Measurements from ENCODE around the gene KRTAP4-2.

The KRTAP4-2 gene

DNA sequence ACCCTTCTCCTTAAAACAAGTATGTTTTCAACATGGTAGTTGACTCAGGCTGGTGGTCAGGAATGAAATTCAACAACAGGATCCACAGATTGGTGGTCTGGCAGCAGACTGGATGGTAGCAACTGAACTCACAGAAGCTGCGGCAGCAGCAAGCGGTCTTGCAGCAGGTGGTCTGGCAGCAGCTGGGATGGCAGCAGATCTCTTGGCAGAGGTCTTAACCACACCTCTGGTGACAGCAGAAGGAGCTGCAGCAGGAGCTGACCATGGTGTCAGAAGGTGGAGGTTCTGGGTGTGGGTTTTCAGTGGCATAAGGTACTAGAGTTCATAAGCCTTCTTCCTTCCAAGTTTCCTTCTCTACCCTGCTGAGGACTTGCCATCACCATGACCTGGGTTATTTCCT is 8.9 kb upstream of the KRTAP4-2 start:
- Histone ChIP-seq H3K4me3 (ENCODE audit: low read depth in 1 of 2, low read length in 2 of 2) (no peak overlapping the region), H3K27me3 (ENCODE audit: low read depth, low read length) (no peaks in the 10 kb centered on the region), H3K36me3 (ENCODE audit: control insufficient read depth in 1 of 2, insufficient read depth in 2 of 2, low read length in 2 of 2) (no peaks in the 10 kb centered on the region)

DNA sequence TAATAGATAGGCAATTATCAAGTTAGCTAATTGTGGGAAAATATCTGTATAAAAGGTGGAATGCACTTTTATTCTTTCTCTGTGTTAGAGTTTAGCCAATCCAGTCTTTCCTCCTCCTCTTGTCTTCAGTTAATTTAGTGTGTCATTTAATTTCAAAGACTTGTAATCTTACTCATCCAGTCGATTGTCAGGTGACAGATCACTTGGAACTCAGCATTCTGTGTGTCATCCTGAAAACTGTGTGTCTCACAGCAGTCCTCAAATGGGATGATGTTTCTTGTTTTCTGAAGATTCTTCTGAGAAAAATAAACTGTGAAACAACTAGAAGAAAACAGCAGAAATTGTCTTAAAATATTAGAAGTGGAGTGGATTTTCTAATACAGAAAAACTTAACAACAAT is 7.0 kb upstream of the KRTAP4-2 start:
- Histone ChIP-seq H3K4me1 (ENCODE audit: control insufficient read depth in 1 of 2, insufficient read depth in 2 of 2, low read length in 2 of 2) (no peaks in the 10 kb centered on the region), H3K9me3 (ENCODE audit: control insufficient read depth in 1 of 2, low read length in 2 of 2) (no peaks in the 10 kb centered on the region), H3K4me3 (ENCODE audit: low read depth in 1 of 2, low read length in 2 of 2) (no peak overlapping the region), H3K27ac (ENCODE audit: low read length) (no peak overlapping the region), H3K27me3 (ENCODE audit: low read depth, low read length) (no peaks in the 10 kb centered on the region), H3K36me3 (ENCODE audit: control insufficient read depth in 1 of 2, insufficient read depth in 2 of 2, low read length in 2 of 2) (no peaks in the 10 kb centered on the region)

More for the DNA sequence above, 8.9 kb upstream of the KRTAP4-2 start:
- H3K4me1 ChIP-seq (ENCODE audit: control insufficient read depth in 1 of 2, insufficient read depth in 2 of 2, low read length in 2 of 2), result no peaks in the 10 kb centered on the region
- H3K27ac ChIP-seq (ENCODE audit: low read length), result no peak overlapping the region
- no peaks in the 10 kb centered on the region for H3K9me3 ChIP-seq (ENCODE audit: control insufficient read depth in 1 of 2, low read length in 2 of 2)

DNA sequence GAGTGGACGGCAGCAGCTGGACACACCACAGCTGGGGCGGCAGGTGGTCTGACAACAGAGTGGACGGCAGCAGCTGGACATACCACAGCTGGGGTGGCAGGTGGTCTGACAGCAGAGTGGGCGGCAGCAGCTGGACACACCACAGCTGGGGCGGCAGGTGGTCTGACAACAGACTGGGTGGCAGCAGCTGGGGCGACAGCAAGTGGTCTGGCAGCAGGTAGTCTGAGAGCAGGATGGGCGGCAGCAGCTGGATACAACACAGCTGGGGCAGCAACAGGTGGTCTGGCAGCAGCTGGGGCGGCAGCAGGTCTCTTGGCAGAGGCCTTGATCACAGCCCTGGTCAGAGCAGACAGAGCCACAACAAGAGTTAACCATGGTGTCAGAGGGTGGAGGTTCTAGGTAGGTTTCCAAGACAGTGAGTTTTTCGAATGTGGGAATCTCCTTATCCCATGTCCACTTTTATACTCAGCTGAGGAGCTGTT is 6.5 kb upstream of the KRTAP4-2 start, which contains the start of gene KRTAP4-1:
KRTAP4-1 (minus strand) TSS at position 432 of the 482 bp plus-strand sequence; CDS start at position 375, 57 bp downstream.
- Histone ChIP-seq H3K4me1 (ENCODE audit: control insufficient read depth in 1 of 2, insufficient read depth in 2 of 2, low read length in 2 of 2) (no peaks in the 10 kb centered on the region), H3K27me3 (ENCODE audit: low read depth, low read length) (no peaks in the 10 kb centered on the region), H3K9me3 (ENCODE audit: control insufficient read depth in 1 of 2, low read length in 2 of 2) (no peaks in the 10 kb centered on the region), H3K36me3 (ENCODE audit: control insufficient read depth in 1 of 2, insufficient read depth in 2 of 2, low read length in 2 of 2) (no peaks in the 10 kb centered on the region), H3K4me3 (ENCODE audit: low read depth in 1 of 2, low read length in 2 of 2) (no peak within 1 kb of the TSS), H3K27ac (ENCODE audit: low read length) (no peak within 1 kb of the TSS)

DNA sequence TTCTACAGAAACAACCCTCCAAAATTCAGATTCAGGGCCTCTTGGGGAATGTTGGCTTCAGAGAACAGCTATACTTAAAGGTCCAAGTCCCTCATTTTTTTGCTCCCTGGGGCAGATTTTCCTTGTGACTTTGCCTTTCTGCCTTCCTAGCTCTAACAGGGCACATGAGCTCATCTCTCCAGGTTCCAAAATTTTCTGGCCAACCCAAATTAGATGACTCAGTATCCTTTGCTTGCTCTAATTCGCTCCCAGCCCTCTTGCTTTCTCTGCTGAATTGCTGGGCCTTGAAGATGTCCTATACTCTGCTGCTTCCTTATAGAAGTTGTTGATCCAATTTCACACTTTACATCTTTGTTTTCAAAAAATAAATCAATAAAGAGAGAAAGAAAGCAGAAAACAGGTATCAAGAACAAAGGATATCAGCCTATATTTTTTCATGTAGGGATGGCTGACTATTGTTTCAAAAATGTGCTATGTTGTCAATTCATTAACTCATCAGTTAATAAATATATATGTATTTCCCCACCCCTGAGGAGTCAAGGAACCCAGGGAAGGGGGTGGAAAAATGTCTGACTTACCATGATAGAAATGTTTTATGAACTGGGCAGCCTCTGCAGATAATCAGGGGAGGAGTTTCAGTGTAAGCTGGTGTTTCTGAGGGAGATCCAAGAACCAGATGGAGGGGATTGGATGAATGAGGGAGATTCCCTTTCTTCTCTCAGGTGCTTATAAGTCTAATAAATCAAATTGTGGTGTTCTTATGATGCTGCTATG is 1.0 kb upstream of the KRTAP4-2 start:
- Histone ChIP-seq H3K4me1 (ENCODE audit: control insufficient read depth in 1 of 2, insufficient read depth in 2 of 2, low read length in 2 of 2) (no peaks in the 10 kb centered on the region), H3K4me3 (ENCODE audit: low read depth in 1 of 2, low read length in 2 of 2) (no peak overlapping the region), H3K27me3 (ENCODE audit: low read depth, low read length) (no peaks in the 10 kb centered on the region), H3K9me3 (ENCODE audit: control insufficient read depth in 1 of 2, low read length in 2 of 2) (no peaks in the 10 kb centered on the region), H3K36me3 (ENCODE audit: control insufficient read depth in 1 of 2, insufficient read depth in 2 of 2, low read length in 2 of 2) (no peaks in the 10 kb centered on the region), H3K27ac (ENCODE audit: low read length) (no peak overlapping the region)

DNA sequence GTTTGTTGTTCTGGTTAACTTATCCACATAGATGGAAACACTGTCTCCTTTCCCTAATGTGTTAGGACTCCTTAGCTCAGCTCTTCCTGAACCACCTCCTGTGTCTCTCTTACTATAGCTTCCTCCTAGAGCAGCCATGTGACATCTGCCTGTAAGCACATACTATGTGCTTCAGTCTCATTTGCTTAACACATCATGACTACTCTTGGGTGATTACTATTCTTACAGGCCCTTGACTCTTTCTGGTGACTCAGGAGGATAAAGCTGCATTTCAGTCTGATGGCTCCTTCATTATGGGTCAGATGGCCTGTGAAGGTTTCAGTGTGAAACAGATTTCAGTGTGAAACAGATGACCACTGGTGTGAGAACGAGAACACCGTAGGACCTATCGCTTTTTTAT is 320 bp upstream of the KRTAP4-2 start:
- H3K27me3 ChIP-seq (ENCODE audit: low read depth, low read length), result no peaks in the 10 kb centered on the region
- H3K27ac ChIP-seq (ENCODE audit: low read length), result no peak overlapping the region
- no peak overlapping the region for H3K4me3 ChIP-seq (ENCODE audit: low read depth in 1 of 2, low read length in 2 of 2)
- no peaks in the 10 kb centered on the region for H3K36me3 ChIP-seq (ENCODE audit: control insufficient read depth in 1 of 2, insufficient read depth in 2 of 2, low read length in 2 of 2)
- H3K9me3 ChIP-seq (ENCODE audit: control insufficient read depth in 1 of 2, low read length in 2 of 2), result no peaks in the 10 kb centered on the region
- H3K4me1 ChIP-seq (ENCODE audit: control insufficient read depth in 1 of 2, insufficient read depth in 2 of 2, low read length in 2 of 2), result no peaks in the 10 kb centered on the region

DNA sequence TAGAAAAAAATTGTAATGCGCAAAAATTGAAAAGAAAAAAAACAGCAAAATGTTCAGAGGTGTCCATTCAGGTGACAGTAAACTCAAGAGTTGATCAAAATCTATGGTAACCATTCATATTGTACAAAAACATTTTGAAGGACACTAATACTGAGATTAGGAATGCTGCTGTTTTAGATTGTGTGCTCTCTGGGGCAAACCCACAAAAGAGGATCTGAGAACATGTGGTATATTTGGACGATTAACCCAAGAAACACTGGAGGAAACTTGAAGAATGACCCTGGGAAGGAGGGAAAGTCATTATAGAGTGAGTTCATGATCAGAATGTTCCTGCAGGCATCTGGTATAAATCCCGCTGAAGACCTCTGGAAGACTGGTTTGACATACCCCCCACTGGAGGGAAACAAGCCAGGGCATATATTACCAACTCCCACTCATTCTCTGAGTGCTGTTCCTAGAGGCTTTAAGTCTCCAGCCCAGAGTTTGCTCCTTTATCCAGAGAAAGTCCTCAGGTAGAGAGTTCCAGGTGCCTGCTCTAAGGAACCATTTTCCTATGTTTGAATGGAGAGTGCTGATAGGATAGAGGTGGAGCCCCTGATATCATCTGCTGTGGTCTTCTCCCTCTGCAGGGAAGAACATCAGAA is 1.2 kb downstream of the KRTAP4-2 start:
- H3K9me3 ChIP-seq (ENCODE audit: control insufficient read depth in 1 of 2, low read length in 2 of 2), result no peaks in the 10 kb centered on the region
- no peaks in the 10 kb centered on the region for H3K36me3 ChIP-seq (ENCODE audit: control insufficient read depth in 1 of 2, insufficient read depth in 2 of 2, low read length in 2 of 2)
- no peaks in the 10 kb centered on the region for H3K4me1 ChIP-seq (ENCODE audit: control insufficient read depth in 1 of 2, insufficient read depth in 2 of 2, low read length in 2 of 2)
- no peak overlapping the region for H3K4me3 ChIP-seq (ENCODE audit: low read depth in 1 of 2, low read length in 2 of 2)
- no peak overlapping the region for H3K27ac ChIP-seq (ENCODE audit: low read length)
- H3K27me3 ChIP-seq (ENCODE audit: low read depth, low read length), result no peaks in the 10 kb centered on the region

DNA sequence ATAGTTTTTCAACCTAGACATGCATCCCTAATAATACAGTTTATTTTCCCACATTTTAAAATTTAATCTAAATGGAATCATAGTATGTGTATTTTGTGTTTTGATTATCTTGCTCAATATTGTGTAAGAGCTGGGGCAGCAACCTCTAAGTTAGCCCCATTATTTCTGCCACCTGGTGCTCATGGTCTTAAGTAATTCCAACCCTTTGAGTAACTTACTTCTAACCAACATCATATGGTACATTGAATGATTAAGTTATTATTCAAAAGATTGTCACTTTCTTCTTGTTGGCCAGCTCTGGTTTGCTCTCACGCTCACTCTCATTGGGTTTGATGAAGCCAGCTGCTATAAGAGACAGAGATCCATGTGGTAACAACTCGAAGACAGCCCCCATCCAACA is 6.1 kb downstream of the KRTAP4-2 start:
- Histone ChIP-seq H3K27ac (ENCODE audit: low read length) (no peak overlapping the region), H3K36me3 (ENCODE audit: control insufficient read depth in 1 of 2, insufficient read depth in 2 of 2, low read length in 2 of 2) (no peaks in the 10 kb centered on the region), H3K27me3 (ENCODE audit: low read depth, low read length) (no peaks in the 10 kb centered on the region), H3K9me3 (ENCODE audit: control insufficient read depth in 1 of 2, low read length in 2 of 2) (no peaks in the 10 kb centered on the region), H3K4me3 (ENCODE audit: low read depth in 1 of 2, low read length in 2 of 2) (no peak overlapping the region), H3K4me1 (ENCODE audit: control insufficient read depth in 1 of 2, insufficient read depth in 2 of 2, low read length in 2 of 2) (no peaks in the 10 kb centered on the region)

DNA sequence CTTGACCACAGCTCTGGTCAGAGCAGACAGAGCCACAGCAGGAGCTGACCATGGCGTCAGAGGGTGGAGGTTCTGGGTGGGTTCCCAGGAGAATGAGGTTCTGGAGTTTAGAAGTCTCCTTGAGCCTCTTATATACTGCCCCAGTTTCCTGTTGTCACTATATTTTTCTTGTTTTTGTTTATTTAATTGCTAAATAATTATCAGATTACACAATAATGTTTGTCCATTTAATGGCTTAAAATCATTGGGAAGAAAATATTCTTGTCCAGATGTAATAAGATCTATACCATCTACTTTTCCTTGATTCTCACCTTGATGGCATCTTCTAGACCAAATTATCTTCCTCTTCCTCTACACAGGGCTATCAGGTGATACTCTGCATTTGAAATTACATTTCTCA is 9.9 kb downstream of the KRTAP4-2 start, which contains the start of gene KRTAP4-3:
KRTAP4-3 (minus strand) TSS at position 101 of the 400 bp plus-strand sequence; CDS start at position 52, 49 bp downstream.
- Histone ChIP-seq H3K9me3 (ENCODE audit: control insufficient read depth in 1 of 2, low read length in 2 of 2) (no peaks in the 10 kb centered on the region), H3K27me3 (ENCODE audit: low read depth, low read length) (no peaks in the 10 kb centered on the region), H3K4me1 (ENCODE audit: control insufficient read depth in 1 of 2, insufficient read depth in 2 of 2, low read length in 2 of 2) (no peaks in the 10 kb centered on the region), H3K36me3 (ENCODE audit: control insufficient read depth in 1 of 2, insufficient read depth in 2 of 2, low read length in 2 of 2) (no peaks in the 10 kb centered on the region), H3K4me3 (ENCODE audit: low read depth in 1 of 2, low read length in 2 of 2) (no peak within 1 kb of the TSS), H3K27ac (ENCODE audit: low read length) (no peak within 1 kb of the TSS)

DNA sequence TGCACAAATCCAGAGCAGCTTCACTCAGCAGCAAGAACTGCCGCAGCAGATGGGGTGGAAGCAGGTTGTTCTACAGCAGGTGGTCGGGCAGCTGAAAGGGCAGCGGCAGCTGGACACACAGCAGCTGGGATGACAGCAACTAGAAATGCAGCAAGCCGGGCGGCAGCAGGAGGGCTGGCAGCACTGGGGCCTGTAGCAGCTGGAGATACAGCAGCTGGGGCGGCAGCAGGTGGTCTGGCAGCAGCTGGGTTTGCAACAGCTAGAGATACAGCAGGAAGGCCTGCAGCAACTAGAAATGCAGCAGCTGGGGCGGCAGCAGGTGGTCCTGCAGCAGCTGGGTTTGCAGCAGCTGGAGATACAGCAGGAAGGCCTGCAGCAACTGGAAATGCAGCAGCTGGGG is 10.5 kb downstream of the KRTAP4-2 start:
- no peak overlapping the region for H3K27ac ChIP-seq (ENCODE audit: low read length)
- H3K4me1 ChIP-seq (ENCODE audit: control insufficient read depth in 1 of 2, insufficient read depth in 2 of 2, low read length in 2 of 2), result no peaks in the 10 kb centered on the region
- no peaks in the 10 kb centered on the region for H3K9me3 ChIP-seq (ENCODE audit: control insufficient read depth in 1 of 2, low read length in 2 of 2)
- H3K4me3 ChIP-seq (ENCODE audit: low read depth in 1 of 2, low read length in 2 of 2), result no peak overlapping the region
- no peaks in the 10 kb centered on the region for H3K36me3 ChIP-seq (ENCODE audit: control insufficient read depth in 1 of 2, insufficient read depth in 2 of 2, low read length in 2 of 2)
- H3K27me3 ChIP-seq (ENCODE audit: low read depth, low read length), result no peaks in the 10 kb centered on the region

DNA sequence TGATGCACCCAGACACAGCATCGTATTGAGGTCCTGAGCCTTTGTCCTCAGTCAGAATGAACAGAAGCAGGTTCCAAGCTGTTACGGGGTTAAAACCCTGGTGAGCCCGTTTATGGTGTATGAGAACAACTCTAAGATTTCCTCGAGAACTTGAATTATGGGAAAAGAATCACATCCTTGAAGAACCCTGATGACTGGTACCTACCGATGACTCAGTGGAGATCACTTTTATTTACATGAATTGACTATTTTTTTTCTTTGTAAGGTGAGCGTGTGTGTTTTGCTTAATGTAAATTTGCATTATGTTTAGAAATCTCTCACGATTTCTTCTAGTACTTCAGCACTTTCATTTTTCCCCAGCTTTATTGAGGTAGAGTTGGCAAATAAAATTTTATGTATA is 14.2 kb downstream of the KRTAP4-2 start:
- Histone ChIP-seq H3K4me1 (ENCODE audit: control insufficient read depth in 1 of 2, insufficient read depth in 2 of 2, low read length in 2 of 2) (no peaks in the 10 kb centered on the region), H3K4me3 (ENCODE audit: low read depth in 1 of 2, low read length in 2 of 2) (no peak overlapping the region), H3K27me3 (ENCODE audit: low read depth, low read length) (no peaks in the 10 kb centered on the region), H3K9me3 (ENCODE audit: control insufficient read depth in 1 of 2, low read length in 2 of 2) (no peaks in the 10 kb centered on the region), H3K36me3 (ENCODE audit: control insufficient read depth in 1 of 2, insufficient read depth in 2 of 2, low read length in 2 of 2) (no peaks in the 10 kb centered on the region), H3K27ac (ENCODE audit: low read length) (no peak overlapping the region)

DNA sequence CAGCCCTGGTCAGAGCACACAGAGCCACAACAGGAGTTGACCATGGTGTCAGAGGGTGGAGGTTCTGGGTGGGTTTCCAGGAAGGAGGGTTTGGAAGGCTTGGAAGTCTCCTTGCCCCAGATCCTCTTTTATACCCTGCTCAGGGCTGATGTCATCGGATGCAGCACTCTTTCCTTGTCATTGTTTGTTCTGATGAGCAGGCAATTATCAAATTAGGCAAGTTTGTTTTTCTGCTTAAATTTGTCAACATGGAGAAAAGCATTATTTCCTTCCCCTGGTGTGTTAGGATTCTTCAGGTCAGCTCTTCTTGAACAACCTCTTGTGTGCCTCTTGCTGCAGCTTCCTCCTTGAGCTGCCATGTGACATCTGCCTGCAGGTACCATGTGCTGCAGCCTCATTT is 17.4 kb downstream of the KRTAP4-2 start, which contains the start of gene KRTAP4-4:
KRTAP4-4 (minus strand) TSS at position 101 of the 400 bp plus-strand sequence; CDS start at position 44, 57 bp downstream.
- Histone ChIP-seq H3K4me1 (ENCODE audit: control insufficient read depth in 1 of 2, insufficient read depth in 2 of 2, low read length in 2 of 2) (no peaks in the 10 kb centered on the region), H3K9me3 (ENCODE audit: control insufficient read depth in 1 of 2, low read length in 2 of 2) (no peaks in the 10 kb centered on the region), H3K27ac (ENCODE audit: low read length) (no peak within 1 kb of the TSS), H3K27me3 (ENCODE audit: low read depth, low read length) (no peaks in the 10 kb centered on the region), H3K4me3 (ENCODE audit: low read depth in 1 of 2, low read length in 2 of 2) (no peak within 1 kb of the TSS), H3K36me3 (ENCODE audit: control insufficient read depth in 1 of 2, insufficient read depth in 2 of 2, low read length in 2 of 2) (no peaks in the 10 kb centered on the region)
